NCI-H1105 treated with DMSO at 0.1 percent for 48 hours (cell line): ENCODE results near the gene BPIFB2.

Source experiments
- DNase-seq: peaks from one replicate; lab custom pipeline; 2025; lab: John Stamatoyannopoulos, UW

Gene BPIFB2

DNA sequence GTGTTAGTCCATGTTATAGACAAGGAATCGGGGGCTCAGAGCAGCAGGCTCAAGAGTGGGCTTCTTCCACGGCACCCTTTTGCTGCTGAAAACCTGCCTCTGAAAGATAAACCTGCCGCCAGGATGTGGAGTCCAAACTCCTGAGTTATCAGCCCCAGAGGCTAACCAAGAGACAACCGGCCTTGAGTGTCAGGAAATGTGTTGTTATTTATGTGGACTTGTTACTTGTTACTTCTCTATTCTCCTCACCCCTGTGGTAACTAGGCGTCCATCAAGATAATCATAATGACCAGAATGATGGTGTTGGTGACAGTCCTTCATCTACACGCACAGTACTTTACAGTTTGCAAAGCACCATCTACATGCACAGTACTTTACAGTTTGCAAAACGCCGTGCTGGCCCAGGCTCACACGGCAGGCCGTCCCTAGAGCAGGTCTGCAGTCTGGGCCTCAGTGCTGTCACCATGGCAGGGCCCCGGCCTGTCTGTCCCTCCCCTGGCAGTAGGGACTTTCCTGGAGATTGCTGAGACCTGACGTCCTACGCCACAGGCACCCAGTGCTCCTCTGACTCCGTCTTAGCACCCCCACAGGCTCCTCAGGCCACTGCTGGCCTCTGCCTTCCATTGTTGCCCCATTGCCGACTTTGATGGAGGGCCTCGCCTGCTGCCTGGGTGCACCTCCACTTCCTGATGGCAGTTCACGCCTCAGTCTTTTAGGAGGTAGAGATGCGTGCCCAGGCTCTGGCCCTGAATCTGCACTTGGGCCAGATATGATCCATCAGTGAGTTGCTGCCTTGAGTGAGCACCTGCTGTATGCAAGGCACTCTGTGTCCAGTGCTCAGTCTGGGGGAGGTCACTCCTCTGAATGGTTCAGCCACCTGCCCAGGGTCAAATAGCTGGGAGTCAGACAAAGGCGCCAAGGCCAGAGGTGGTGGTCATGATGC lies 62.9 kb downstream of the BPIFB2 start:
- DNase-seq, result no peak

DNA sequence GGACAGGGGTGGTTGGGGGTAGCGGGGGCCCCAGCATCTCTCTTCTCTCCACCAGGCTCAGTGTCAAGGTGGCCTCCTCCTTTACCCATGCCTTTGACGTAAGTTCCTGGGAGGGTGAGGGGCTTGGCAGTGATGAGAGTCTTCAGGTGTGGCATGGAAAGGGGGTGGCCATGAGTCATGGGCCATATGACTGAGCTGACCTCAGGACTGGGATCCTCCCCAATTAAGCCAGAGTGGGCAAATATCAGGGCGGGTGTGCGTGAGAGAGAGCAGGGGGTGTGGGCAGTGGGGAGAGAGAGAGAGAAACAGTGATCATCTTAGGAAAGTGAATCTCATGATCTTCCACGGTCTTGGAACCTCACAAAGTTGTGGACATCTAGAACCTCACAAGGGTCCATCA lies 63.7 kb downstream of the BPIFB2 start:
- no peak for DNase-seq

DNA sequence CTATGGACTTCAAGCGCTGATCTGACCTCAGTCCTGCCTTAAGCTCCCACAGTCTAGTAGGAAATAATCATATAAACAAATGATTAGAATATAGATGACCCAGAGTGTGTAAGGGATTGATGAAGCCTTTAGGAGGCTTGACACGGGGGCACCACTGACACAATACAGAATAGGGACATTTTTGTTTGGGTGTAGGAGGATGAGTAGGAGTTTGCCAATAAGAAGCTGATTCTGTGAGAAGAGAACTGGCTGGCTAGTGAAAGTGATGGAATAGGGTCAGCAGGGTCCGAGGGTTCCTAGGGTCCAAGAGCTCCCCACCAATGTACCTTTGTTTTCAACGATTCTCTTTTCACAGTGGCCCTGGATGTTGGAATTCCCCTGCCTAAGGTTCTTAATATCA lies 64.9 kb downstream of the BPIFB2 start:
- no peak for DNase-seq

DNA sequence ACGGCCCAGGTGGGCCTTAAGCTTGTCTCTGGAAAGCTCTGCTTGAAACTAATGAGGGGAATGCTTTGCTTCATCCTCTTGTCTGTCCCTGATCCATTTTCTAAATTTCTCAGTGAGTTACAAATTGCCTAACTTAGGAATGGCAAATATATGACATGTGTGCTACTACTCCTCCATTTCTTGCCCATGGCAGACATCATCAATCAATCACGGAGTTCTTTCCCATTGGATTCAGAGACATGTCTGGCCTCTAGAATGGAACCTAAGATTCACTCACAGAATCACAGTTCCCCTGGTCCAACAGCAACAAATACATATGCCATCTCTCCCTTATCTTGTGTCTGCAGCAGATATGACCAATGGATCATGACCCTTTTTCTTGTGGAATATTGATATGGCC lies 65.3 kb downstream of the BPIFB2 start:
- no peak for DNase-seq
